ENCODE results near the gene SRD5A1.
"Not testable (repeated sequence)": the region's sequence is repeated elsewhere in the genome, so short reads cannot be mapped to it uniquely, and the experiment has no call there.

Gene SRD5A1

GRCh38 chr5:6645571-6646362 lies 12.5 kb downstream of the SRD5A1 start:
- not testable (repeated sequence) for DNase-seq

GRCh38 chr5:6649186-6649585 lies 15.9 kb downstream of the SRD5A1 start:
- no peak for DNase-seq

GRCh38 chr5:6649681-6650080 lies 16.4 kb downstream of the SRD5A1 start:
- DNase-seq: no peak

GRCh38 chr5:6652025-6652424 lies 18.8 kb downstream of the SRD5A1 start:
- no peak for DNase-seq

- no peak for DNase-seq
Observed at GRCh38 chr5:6655432-6655831, 22.2 kb downstream of the SRD5A1 start.

DNA sequence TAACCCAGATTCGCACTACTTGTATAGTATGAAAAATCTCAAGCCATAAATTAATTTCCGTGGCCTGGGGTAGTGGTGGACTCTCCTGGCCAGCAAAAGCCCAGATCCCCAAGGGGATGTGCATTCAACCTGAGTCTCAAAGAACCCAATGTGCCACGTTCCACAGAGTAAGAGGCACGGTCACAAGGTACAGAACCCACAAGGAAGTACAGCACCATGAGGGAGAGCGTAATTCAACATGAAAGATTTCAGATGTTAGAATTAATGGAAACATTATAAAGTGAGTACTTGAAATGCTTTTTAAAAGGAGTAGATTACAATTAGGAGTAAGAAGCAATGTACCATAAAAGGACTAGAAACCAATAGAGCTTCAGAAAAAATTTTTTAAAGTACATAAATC lies 23.4 kb downstream of the SRD5A1 start:
- no peak for DNase-seq

GRCh38 chr5:6659941-6660684 lies 26.9 kb downstream of the SRD5A1 start:
- no peak for DNase-seq

- no peak for DNase-seq
Observed at GRCh38 chr5:6660688-6661087, 27.4 kb downstream of the SRD5A1 start.

GRCh38 chr5:6666762-6667161 lies 33.5 kb downstream of the SRD5A1 start:
- DNase-seq: no peak

DNA sequence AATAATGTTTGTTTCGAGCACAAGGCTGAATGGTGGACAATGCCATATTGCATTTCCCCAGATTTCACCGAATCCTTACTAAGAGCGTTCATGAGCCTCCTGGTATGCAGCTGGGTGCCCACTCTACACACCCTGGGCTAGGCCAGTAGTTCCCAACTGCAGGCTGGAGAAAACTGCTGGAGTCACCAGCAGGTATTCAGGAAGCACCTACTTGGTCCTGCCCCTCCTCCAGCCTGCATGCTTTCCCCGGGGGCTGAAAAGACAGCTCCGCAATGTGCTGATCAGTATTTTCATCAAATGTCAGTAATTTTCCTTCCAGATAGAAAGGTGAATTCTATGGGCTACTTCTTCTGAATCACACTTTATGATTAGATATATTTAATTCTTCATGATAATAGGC lies 34.4 kb downstream of the SRD5A1 start:
- DNase-seq: no peak

DNA sequence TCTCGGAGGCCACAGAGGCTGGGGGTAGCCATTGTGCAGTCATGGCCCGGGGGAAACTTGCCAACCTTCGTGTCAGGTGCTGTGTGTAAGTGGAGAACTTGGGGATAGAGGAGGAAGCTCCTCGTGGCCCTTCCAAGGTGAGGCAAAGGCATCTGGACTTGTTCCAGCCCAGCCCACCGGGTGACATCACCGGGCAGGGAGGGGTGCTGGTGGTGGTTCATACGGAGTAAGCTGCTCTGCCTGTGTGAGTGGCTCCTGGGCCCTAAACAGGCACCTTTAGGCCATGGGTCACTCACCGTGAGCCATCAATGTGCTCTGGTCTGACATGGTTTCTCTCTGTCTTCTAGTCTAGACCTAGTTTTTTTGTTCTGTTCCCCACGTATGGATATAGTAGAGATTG lies 35.5 kb downstream of the SRD5A1 start:
- DNase-seq: not testable (repeated sequence)

DNA sequence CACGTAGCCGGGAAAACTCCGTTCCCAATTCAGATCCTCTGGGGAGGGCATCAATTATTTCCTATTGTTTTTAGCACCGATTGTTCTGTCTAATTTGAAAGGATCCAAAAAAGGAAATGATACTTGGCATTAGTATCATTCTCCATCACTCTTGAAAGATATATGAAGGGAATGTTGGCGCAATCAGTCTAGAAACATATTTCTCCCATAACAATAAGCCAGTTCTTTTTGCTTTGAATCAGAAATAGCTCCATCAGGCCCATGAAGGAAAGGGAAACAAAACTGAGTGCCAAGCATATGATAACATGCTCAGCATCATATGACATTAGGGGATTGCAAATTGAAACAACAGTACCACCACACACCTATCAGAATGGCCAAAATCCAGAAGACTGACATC lies 39.8 kb downstream of the SRD5A1 start:
- DNase-seq: no peak

DNA sequence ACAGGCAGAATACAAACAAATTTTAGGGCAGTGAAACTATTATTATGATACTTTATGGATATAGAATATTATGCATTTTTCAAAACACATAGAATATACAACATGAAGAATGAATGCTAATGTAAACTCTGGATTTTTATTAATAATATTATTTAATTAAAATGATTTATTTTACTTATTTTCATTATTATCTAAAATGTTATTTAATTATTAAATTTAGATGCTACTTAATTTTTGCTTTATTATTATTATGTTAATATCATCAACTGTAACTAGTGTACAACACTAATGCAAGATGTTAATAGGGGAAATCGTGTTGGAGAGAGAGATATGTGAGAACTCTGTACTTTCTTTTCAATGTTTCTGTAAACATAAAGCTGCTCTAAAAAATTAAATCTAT lies 40.7 kb downstream of the SRD5A1 start:
- no peak for DNase-seq

DNA sequence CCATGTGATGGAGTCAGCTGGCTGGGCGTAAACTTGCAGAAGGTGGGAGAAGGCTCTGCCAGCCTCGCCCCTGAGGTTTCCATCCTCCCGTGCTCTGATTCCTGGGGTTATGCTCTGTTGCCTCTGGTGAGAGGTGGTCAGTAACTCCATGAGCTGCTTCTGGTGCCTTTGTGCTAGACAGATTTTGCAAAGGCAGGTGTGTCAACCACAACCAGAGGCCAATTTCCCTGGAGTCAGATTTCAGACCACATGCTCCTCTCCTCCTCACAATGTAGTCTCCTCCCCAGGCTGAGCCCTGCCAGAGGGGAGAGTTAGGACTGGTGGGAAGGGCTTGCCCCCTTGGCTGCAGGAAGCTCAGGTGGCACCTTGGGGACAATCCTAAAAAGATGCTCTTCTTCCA lies 41.2 kb downstream of the SRD5A1 start:
- DNase-seq: no peak

DNA sequence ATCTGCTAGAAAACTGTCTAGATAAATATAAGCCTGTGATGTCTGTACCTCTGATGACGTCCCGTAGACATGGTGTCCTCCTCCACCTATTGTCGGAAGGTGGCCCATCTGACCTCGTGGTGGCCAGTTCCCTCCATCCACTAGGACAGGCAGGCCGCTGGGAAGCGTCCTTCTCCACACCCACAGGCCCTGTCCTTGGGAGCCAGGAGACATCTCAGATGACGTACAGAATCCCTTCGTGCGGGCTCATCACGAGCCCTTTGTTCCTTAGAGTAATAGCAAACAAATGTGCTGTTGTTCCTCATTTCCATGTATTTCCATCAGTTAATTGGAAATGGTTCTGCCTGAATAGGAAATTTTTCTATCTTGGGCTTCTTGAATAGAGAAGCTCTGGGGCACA lies 41.6 kb downstream of the SRD5A1 start:
- no peak for DNase-seq

DNA sequence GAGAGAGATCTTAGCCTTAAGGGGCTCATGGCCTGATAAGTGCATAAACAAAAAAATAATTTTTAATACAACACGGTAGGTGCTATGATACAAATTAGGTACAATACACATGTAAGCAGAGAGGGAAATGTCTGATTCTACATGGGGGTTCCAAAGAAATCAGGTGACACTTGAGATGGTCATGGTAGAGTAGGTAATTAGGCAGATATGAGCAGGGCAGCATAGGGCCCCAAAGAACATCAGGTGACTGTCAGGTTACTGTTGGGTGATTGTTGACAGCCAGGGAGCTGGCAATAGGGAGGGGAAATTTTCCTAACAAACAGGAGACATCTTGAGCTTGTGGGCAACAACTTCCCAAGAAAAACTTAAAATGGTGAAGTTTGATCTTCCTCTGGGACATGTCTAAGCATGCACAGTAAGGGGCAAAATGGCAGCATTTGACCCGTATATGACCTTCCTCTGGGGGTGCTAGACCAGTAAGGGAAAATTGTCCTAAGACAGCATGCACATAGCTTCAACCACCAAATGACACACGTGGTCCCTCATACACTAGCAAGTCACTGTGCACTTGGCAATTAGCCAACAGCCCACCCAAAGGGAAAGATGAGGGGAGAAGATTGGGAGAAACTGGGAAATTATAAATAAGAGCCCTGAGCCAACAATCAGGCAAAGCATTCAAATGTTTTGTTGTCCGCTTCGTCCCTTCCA lies 42.7 kb downstream of the SRD5A1 start:
- no peak for DNase-seq

GRCh38 chr5:6676702-6677101 lies 43.5 kb downstream of the SRD5A1 start:
- no peak for DNase-seq

- DNase-seq: no peak
Observed at GRCh38 chr5:6678385-6678784, 45.1 kb downstream of the SRD5A1 start.

GRCh38 chr5:6680922-6681321 lies 47.7 kb downstream of the SRD5A1 start:
- no peak for DNase-seq

GRCh38 chr5:6681682-6682081 lies 48.4 kb downstream of the SRD5A1 start:
- DNase-seq: no peak

GRCh38 chr5:6682239-6682638 lies 49.0 kb downstream of the SRD5A1 start:
- no peak for DNase-seq

DNA sequence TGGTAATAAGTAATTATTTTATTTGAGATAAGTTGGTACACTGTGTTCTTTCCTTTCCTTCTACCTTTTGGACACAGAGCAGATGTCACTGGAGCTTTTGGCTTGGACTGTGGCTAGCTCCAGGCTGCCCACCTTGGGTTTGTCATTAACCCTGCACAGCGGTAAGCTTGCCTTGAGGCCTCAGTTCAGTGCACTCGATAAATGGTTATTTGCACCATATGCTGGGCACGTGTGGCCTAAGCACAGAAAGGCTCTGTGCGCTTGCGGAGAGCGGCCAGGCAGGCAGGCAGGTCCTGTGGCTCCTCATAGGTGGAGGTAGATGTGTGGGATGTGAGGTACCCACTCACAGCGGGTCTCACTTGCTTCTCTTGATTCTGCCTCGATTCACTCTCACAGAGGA lies 50.0 kb downstream of the SRD5A1 start:
- DNase-seq: no peak

DNA sequence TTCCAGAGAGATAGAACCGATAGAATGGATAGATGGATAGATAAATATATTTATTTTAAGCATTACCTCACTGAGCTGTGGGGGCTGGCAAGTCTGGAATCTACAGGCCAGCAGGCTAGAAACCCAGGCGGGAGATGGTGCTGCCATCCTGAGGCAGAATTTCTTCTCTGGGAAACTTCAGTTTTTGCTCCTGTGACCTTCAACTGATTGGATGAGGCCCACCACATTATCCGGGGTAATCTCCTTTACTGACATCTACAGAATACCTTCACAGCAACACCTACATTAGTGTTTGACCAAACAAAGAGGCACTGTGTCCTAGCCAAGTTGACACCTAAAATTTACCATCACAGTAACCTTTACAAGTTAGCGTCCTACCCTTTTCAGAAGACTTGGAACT lies 50.8 kb downstream of the SRD5A1 start:
- DNase-seq: no peak

DNA sequence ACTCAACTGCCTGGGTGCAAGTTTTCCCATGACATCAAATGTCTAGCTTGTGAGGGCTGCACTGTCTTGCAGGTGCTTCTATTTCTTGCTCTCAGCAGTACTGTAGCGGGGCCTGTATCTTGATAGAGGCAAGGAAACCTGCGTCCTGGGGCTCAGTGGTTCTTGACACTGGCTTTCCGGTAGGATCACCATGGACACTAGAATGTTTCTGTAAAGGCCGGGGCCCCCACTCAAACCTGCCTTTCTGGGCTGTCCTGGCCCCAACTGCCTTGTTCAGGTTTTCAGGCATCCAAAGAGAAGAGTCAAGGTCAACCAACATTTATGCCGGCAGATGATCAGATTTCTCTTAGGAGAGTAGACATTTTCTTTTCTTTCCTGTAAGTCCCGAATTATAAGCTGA lies 53.3 kb downstream of the SRD5A1 start:
- no peak for DNase-seq
